Adrenal gland (tissue), 12 donors: ENCODE measurements around the gene TMEM213. TPM values are rescaled to one million over a fixed set of nuclear protein-coding genes. Genes with fewer than 3 reads are reported as not detected.

Experiments
- DNase-seq, 7 donors: peaks; one replicate each; pipeline ENCODE4 v3.0.0-alpha.2; 2019 to 2020
- H3K27ac ChIP-seq, 5 donors: fragments of 200-600 bp; sonication (generic) in 4 of 5; 1 replicate in 3 of 5; 2 replicates in 2 of 5; pipeline versions ENCODE4 v1.5.1 to v1.8.0; 2016 to 2020; ENCODE audit warnings: mild to moderate bottlenecking in 1 of 5
- H3K27me3 ChIP-seq: fragments of 200-600 bp; 2 replicates; pipeline ENCODE4 v1.8.0; 2021
- H3K36me3 ChIP-seq, 2 donors: fragments of 200-600 bp; replicated peaks in 1 of 2; 1 replicate in 1 of 2; 2 replicates in 1 of 2; pipeline versions ENCODE4 v1.5.1 to v1.8.0; 2018 to 2022
- H3K4me1 ChIP-seq, 2 donors: fragments of 200-600 bp; replicated peaks in 1 of 2; 1 replicate in 1 of 2; 2 replicates in 1 of 2; pipeline versions ENCODE4 v1.5.1 to v1.8.0; 2018 to 2021
- H3K4me3 ChIP-seq, 4 donors: fragments of 200-600 bp; sonication (generic) in 3 of 4; one replicate each; pipeline ENCODE4 v1.5.1; 2016 to 2018
- H3K9me3 ChIP-seq, 3 donors: fragments of 200-600 bp; sonication (generic) in 1 of 3; replicated peaks in 1 of 3; 1 replicate in 2 of 3; 2 replicates in 1 of 3; pipeline versions ENCODE4 v1.5.1 to v1.8.0; 2016 to 2021
- POLR2A ChIP-seq, 2 donors: fragments of 450-650 bp; IDR thresholded peaks; one replicate each; pipeline ENCODE4 v1.6.1; 2017; ENCODE audit warnings: antibody characterized with exemption in 2 of 2, mild to moderate bottlenecking in 2 of 2, moderate library complexity in 1 of 2
- WGBS, 4 donors: extraction: QIAGEN DNeasy Blood & Tissue Kit in 2 of 4; methylation state at CpG; one replicate each; pipeline versions ENCODE4 v1.1.5 to v1.1.7; 2013 to 2017; 5-methylcytosine and 5-hydroxymethylcytosine counted together
- intact Hi-C, 2 donors: fragments of 100-400 bp; cut with DNase I; formaldehyde crosslinking; loops; one replicate each; pipeline versions ENCODE4 v1.14.1 to v1.15.0; 2022 to 2023
- polyA plus RNA-seq, 3 donors: library from polyadenylated mRNA; stranded (reverse); fragments of 200-250 nt in 2 of 3; fragments of 350-450 nt in 1 of 3; fragmentation: Illumina TruSeq in 1 of 3; extraction: RNeasy Lipid Tissue Mini Kit (QIAGEN cat#74804) in 1 of 3; gene quantifications; one replicate each; pipeline ENCODE4 v1.2.3, GENCODE V29; 2013 to 2014
- total RNA-seq, 9 donors: library from RNA; depleted of rRNA in 4 of 9; stranded (reverse); fragments of >200 nt in 4 of 9; fragments of 120-200 nt in 1 of 9; fragmentation: NEBNext Ultra II Directional in 1 of 9; extraction: Animal tissue kit (Norgen Biotek cat#: 25700) in 1 of 9; gene quantifications; one replicate each; pipeline versions ENCODE4 v1.1.0 to v1.2.4, GENCODE V29; 2013 to 2023
- TF ChIP-seq, protein P1 (sequence below), 6 experiments: fragments of 450-650 bp in 4 of 6; fragments of 200-600 bp in 2 of 6; sonication (generic) in 1 of 6; IDR thresholded peaks; 1 replicate in 5 of 6; 2 replicates in 1 of 6; pipeline versions ENCODE4 v1.5.1 to v1.8.0; 2016 to 2021; ENCODE audit warnings: antibody characterized with exemption in 6 of 6, mild to moderate bottlenecking in 2 of 6, moderate library complexity in 1 of 6
- donor health status: healthy with polysubstance abuse.
- donor health status: Bipolar disorder and iron deficiency.
- donor health status: DM: yes; HTN: yes; CAD: no.
- donor health status: DM: no; HTN: no; CAD: no.
- donor health status: DM: no; HTN: no; CAD: no.
- donor health status: DM: yes; HTN: yes; CAD: no.

The TMEM213 gene
- total and polyA plus RNA-seq, 12 donors = not detected

DNA sequence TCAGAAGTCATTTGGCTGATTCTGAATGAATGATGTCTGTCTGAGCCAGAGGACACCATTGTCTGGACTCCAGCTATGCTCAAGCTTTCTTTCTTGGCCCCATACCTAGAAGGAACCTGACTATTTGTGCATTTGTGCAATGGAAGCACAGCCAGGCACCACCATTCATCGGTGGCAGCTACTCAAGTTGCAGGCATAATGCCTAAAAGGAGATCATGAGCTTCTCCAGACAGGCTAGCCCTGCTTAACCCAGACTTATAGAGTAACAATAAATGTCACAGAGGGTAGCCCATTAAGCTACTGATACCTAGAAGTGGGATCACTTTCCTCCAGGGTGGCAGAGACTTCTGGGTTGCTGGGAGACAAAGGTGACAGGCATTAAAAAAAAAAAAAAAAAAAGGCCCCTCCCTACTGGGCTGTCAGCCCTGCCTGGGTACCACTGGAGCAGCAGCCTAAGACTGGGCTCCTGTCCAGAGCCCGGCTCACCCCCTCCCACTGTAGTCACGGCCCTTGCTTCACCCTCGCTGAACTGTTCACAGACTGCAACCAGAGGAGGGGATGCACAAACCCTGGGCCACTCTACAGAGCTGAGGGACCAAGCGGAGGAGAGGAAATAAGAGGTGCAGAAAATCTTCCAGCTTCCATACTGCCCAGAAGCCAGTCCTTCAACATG is 75.6 kb downstream of the TMEM213 start:
- WGBS, 4 donors = 78 to 90% (median 85%) methylated on average over 5 of the region's 5 CpGs
- intact Hi-C loops = no loop called here

DNA sequence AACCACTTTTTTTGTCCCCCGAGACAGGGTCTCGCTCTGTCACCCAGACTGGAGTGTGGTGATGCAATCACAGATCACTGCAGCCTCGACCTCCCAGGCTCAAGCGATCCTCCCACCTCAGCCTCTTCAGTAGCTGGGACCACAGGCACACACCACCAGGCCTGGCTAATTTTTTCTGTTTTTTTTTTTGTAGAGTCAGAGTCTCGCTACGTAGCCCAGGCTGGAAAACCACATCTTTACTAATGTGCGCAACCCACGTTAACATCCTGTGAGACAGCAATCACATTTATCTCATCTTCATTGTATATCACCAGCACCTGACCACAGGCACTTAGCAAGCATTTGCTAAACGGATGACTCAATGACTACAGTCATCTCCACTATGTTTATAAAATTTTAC is 78.0 kb downstream of the TMEM213 start:
- no peaks in the 10 kb centered on the region for H3K9me3 ChIP-seq
- no peaks in the 10 kb centered on the region for H3K36me3 ChIP-seq
- intact Hi-C loops = no loop called here
- H3K4me1 ChIP-seq = peaks cover 3 to 16% of the 10 kb centered on the region in 2 donors
- no peak for TF ChIP-seq POLR2A (IDR thresholded peaks at IDR 0.05)
- TF ChIP-seq, protein P1, sequence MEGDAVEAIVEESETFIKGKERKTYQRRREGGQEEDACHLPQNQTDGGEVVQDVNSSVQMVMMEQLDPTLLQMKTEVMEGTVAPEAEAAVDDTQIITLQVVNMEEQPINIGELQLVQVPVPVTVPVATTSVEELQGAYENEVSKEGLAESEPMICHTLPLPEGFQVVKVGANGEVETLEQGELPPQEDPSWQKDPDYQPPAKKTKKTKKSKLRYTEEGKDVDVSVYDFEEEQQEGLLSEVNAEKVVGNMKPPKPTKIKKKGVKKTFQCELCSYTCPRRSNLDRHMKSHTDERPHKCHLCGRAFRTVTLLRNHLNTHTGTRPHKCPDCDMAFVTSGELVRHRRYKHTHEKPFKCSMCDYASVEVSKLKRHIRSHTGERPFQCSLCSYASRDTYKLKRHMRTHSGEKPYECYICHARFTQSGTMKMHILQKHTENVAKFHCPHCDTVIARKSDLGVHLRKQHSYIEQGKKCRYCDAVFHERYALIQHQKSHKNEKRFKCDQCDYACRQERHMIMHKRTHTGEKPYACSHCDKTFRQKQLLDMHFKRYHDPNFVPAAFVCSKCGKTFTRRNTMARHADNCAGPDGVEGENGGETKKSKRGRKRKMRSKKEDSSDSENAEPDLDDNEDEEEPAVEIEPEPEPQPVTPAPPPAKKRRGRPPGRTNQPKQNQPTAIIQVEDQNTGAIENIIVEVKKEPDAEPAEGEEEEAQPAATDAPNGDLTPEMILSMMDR (IDR thresholded peaks at IDR 0.05) = no peak
- peak overlapping the region in 1 of 5 donors; percentile 38 for H3K27ac ChIP-seq
- DNase-seq = peak in 1 of 7 donors; percentile 40
- H3K4me3 ChIP-seq = no peak overlapping the region
- H3K27me3 ChIP-seq = no peaks in the 10 kb centered on the region
- WGBS, 4 donors = 61 to 70% (median 69%) methylated on average over 9 of the region's 9 CpGs

More for the DNA sequence above, 75.6 kb downstream of the TMEM213 start:
- DNase-seq = no peak
- H3K4me3 ChIP-seq = no peak overlapping the region
- TF ChIP-seq POLR2A (IDR thresholded peaks at IDR 0.05) = no peak
- peaks cover 0 to 4% of the 10 kb centered on the region in 2 donors for H3K36me3 ChIP-seq
- H3K27ac ChIP-seq = no peak overlapping the region
- no peaks in the 10 kb centered on the region for H3K9me3 ChIP-seq
- H3K4me1 ChIP-seq = peaks cover under 1 to 10% of the 10 kb centered on the region in 2 donors
- H3K27me3 ChIP-seq = no peaks in the 10 kb centered on the region

DNA sequence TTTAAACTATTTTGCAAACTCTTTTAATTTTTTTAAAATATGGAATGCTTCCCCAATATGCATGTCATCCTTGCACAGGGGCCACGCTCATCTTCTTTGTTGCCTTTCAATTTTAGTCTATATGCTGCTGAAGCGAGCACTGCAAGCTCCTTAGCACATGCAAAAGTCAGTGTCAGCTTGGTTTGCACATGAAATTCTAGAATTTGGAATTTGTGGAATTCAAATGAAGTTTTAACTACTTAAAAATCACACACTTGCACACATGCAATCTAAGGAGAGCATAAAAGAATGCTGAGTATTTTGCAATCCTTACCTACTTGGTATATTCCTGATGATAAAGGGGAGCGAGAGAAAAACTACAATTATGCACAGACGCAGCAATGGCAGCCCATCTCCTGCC is 78.5 kb downstream of the TMEM213 start:
- H3K27ac ChIP-seq = peak overlapping the region in 2 of 5 donors; percentile 41 to 56
- DNase-seq = no peak
- H3K4me1 ChIP-seq = peaks cover 3 to 19% of the 10 kb centered on the region in 2 donors
- WGBS, 4 donors = 87 to 97% (median 89%) methylated on average over 4 of the region's 4 CpGs
- no peaks in the 10 kb centered on the region for H3K27me3 ChIP-seq
- H3K9me3 ChIP-seq = no peaks in the 10 kb centered on the region
- no peaks in the 10 kb centered on the region for H3K36me3 ChIP-seq
- intact Hi-C loops = no loop called here
- no peak overlapping the region for H3K4me3 ChIP-seq
- TF ChIP-seq, protein P1 (IDR thresholded peaks at IDR 0.05) = no peak
- TF ChIP-seq POLR2A (IDR thresholded peaks at IDR 0.05) = no peak

DNA sequence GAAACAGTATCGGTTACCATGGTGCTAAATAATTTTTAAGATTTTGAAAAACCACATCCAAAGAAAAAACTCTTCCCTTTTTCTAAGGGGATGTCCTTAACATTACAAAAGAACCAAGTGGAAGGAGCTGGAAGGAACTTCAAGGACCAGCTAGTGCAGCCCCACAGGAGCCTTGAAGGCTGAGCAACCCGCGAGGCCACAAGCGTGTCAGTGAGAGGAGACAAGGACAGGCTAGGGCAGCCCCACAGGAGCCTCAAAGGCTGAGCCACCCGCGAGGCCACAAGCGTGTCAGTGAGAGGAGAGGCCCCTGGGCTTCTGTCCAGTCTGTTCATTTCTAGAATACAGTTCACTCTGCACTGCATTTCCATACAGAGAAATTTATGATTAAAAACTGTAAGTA is 80.3 kb downstream of the TMEM213 start:
- Histone ChIP-seq H3K27ac (peak overlapping the region in 1 of 5 donors; percentile 19), H3K27me3 (no peaks in the 10 kb centered on the region), H3K36me3 (no peaks in the 10 kb centered on the region), H3K4me3 (no peak overlapping the region), H3K4me1 (peaks cover 3 to 19% of the 10 kb centered on the region in 2 donors), H3K9me3 (no peaks in the 10 kb centered on the region)
- TF ChIP-seq, protein P1 (IDR thresholded peaks at IDR 0.05) = no peak
- TF ChIP-seq POLR2A (IDR thresholded peaks at IDR 0.05) = no peak
- WGBS, 4 donors = 39 to 51% (median 45%) methylated on average over 7 of the region's 7 CpGs
- peak in 5 of 7 donors; percentile 37 to 65 (median 46) for DNase-seq
- intact Hi-C loops = no loop called here

DNA sequence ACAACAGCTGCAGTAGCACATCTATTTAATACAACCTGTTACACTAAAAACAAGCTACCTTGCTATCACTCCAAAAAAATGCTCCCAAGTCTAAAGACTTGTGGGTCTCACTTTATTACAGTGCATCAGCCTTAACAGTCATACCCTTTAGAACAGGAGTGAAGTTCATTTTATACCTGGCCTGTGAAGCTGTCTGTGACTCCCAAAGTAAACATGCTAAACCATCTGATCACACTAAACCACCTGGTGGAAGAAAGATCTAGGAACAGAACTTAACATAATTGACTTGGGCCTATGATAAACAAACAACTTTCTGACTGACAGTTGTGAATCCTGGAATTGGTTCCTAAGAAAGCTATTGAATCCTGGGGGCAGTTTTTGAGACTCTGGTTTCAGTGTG is 81.1 kb downstream of the TMEM213 start:
- DNase-seq = no peak
- H3K27ac ChIP-seq = no peak overlapping the region
- TF ChIP-seq, protein P1 (IDR thresholded peaks at IDR 0.05) = no peak
- no peak for TF ChIP-seq POLR2A (IDR thresholded peaks at IDR 0.05)
- H3K4me3 ChIP-seq = no peak overlapping the region
- intact Hi-C loops = no loop called here
- H3K36me3 ChIP-seq = no peaks in the 10 kb centered on the region
- H3K4me1 ChIP-seq = peaks cover 3 to 19% of the 10 kb centered on the region in 2 donors
- no peaks in the 10 kb centered on the region for H3K9me3 ChIP-seq
- no peaks in the 10 kb centered on the region for H3K27me3 ChIP-seq
